ENCODE data around the gene MPRIP.

Gene MPRIP

GRCh38 chr17:17098551-17099179 lies 56.4 kb downstream of the MPRIP start:
- Histone ChIP-seq H3K36me3 (ENCODE audit: insufficient read depth, low read length) (peaks cover 43% of the 10 kb centered on the region), H3K4me2 (ENCODE audit: insufficient read depth, low read length) (no peak overlapping the region), H4K20me1 (ENCODE audit: insufficient read depth, low read length) (peaks cover 57% of the 10 kb centered on the region), H2AFZ (ENCODE audit: low read depth, low read length) (no peak overlapping the region), H3K79me2 (ENCODE audit: insufficient read depth, low read length) (peaks cover 72% of the 10 kb centered on the region), H3K27ac (ENCODE audit: low read length) (no peak overlapping the region), H3K27me3 (ENCODE audit: insufficient read depth, low read length, poor library complexity) (no peaks in the 10 kb centered on the region), H3K4me1 (ENCODE audit: insufficient read depth, low read length) (no peaks in the 10 kb centered on the region), H3K9ac (ENCODE audit: low read depth, low read length) (no peak overlapping the region), H3K9me3 (ENCODE audit: insufficient read depth, low read length, severe bottlenecking) (no peaks in the 10 kb centered on the region), H3K4me3 (ENCODE audit: low read depth in 1 of 2, low read length in 2 of 2) (no peak overlapping the region)
- no peak for DNase-seq
- no peak for ATAC-seq (ENCODE audit: insufficient read depth, low read depth)
- TF ChIP-seq EZH2 (IDR thresholded peaks at IDR 0.05; ENCODE audit: borderline replicate concordance, low read depth, low read length, severe bottlenecking) = no peak
- TF ChIP-seq CTCF (IDR thresholded peaks at IDR 0.05; ENCODE audit: borderline replicate concordance, extremely low read depth, low read length, poor library complexity, severe bottlenecking) = no peak

GRCh38 chr17:17102176-17102575 lies 59.9 kb downstream of the MPRIP start:
- Histone ChIP-seq H3K9me3 (ENCODE audit: insufficient read depth, low read length, severe bottlenecking) (no peaks in the 10 kb centered on the region), H3K36me3 (ENCODE audit: insufficient read depth, low read length) (peaks cover 54% of the 10 kb centered on the region), H3K9ac (ENCODE audit: low read depth, low read length) (no peak overlapping the region), H3K79me2 (ENCODE audit: insufficient read depth, low read length) (peaks cover 73% of the 10 kb centered on the region), H4K20me1 (ENCODE audit: insufficient read depth, low read length) (peaks cover 70% of the 10 kb centered on the region), H3K4me3 (ENCODE audit: low read depth in 1 of 2, low read length in 2 of 2) (no peak overlapping the region), H3K4me1 (ENCODE audit: insufficient read depth, low read length) (no peaks in the 10 kb centered on the region), H3K27ac (ENCODE audit: low read length) (no peak overlapping the region), H2AFZ (ENCODE audit: low read depth, low read length) (no peak overlapping the region), H3K27me3 (ENCODE audit: insufficient read depth, low read length, poor library complexity) (no peaks in the 10 kb centered on the region), H3K4me2 (ENCODE audit: insufficient read depth, low read length) (no peak overlapping the region)
- no peak for ATAC-seq (ENCODE audit: insufficient read depth, low read depth)
- TF ChIP-seq CTCF (IDR thresholded peaks at IDR 0.05; ENCODE audit: borderline replicate concordance, extremely low read depth, low read length, poor library complexity, severe bottlenecking) = no peak
- TF ChIP-seq EZH2 (IDR thresholded peaks at IDR 0.05; ENCODE audit: borderline replicate concordance, low read depth, low read length, severe bottlenecking) = no peak
- DNase-seq = no peak

- ATAC-seq (ENCODE audit: insufficient read depth, low read depth) (no peak), DNase-seq (no peak)
- Histone ChIP-seq H3K79me2 (ENCODE audit: insufficient read depth, low read length) (peaks cover 74% of the 10 kb centered on the region), H3K36me3 (ENCODE audit: insufficient read depth, low read length) (peaks cover 48% of the 10 kb centered on the region), H3K9me3 (ENCODE audit: insufficient read depth, low read length, severe bottlenecking) (no peaks in the 10 kb centered on the region), H4K20me1 (ENCODE audit: insufficient read depth, low read length) (peaks cover 71% of the 10 kb centered on the region), H3K27ac (ENCODE audit: low read length) (no peak overlapping the region), H2AFZ (ENCODE audit: low read depth, low read length) (no peak overlapping the region), H3K4me3 (ENCODE audit: low read depth in 1 of 2, low read length in 2 of 2) (no peak overlapping the region), H3K9ac (ENCODE audit: low read depth, low read length) (no peak overlapping the region), H3K4me1 (ENCODE audit: insufficient read depth, low read length) (no peaks in the 10 kb centered on the region), H3K4me2 (ENCODE audit: insufficient read depth, low read length) (no peak overlapping the region), H3K27me3 (ENCODE audit: insufficient read depth, low read length, poor library complexity) (no peaks in the 10 kb centered on the region)
- no peak for TF ChIP-seq CTCF (IDR thresholded peaks at IDR 0.05; ENCODE audit: borderline replicate concordance, extremely low read depth, low read length, poor library complexity, severe bottlenecking)
- no peak for TF ChIP-seq EZH2 (IDR thresholded peaks at IDR 0.05; ENCODE audit: borderline replicate concordance, low read depth, low read length, severe bottlenecking)
Measured at GRCh38 chr17:17103160-17103559, 60.9 kb downstream of the MPRIP start.

Measured in DND-41 (cell line).